H9 (cell line): ENCODE measurements around the gene APBB3. TPM values are rescaled to one million over a fixed set of nuclear protein-coding genes. Genes with fewer than 3 reads are reported as not detected.

ENCODE experiments used
- DNase-seq: peaks from one replicate; pipeline ENCODE4 v3.0.0-alpha.2; 2017
- H2AFZ ChIP-seq: one replicate; pipeline ENCODE4 v1.6.1; 2013; ENCODE audit warnings: mild to moderate bottlenecking, low read length, control low read depth, moderate library complexity
- H2AK5ac ChIP-seq: 2 replicates; pipeline ENCODE4 v1.6.1; 2013; ENCODE audit warnings: low read length, control low read depth, mixed read lengths; ENCODE audit not compliant: insufficient read length
- H2BK120ac ChIP-seq: one replicate; pipeline ENCODE4 v1.6.1; 2013; ENCODE audit warnings: low read depth, mild to moderate bottlenecking, low read length, control low read depth, inconsistent platforms; ENCODE audit not compliant: poor library complexity, severe bottlenecking
- H2BK12ac ChIP-seq: 2 replicates; pipeline ENCODE4 v1.6.1; 2013; ENCODE audit warnings: low read length, control low read depth, mixed read lengths, low read depth; ENCODE audit not compliant: insufficient read length
- H2BK15ac ChIP-seq: 2 replicates; pipeline ENCODE4 v1.6.1; 2013; ENCODE audit warnings: low read depth, low read length, control low read depth
- H2BK20ac ChIP-seq: one replicate; pipeline ENCODE4 v1.6.1; 2013; ENCODE audit warnings: low read depth, mild to moderate bottlenecking, low read length, control low read depth, inconsistent platforms; ENCODE audit not compliant: poor library complexity, severe bottlenecking
- H2BK5ac ChIP-seq: 2 replicates; pipeline ENCODE4 v1.6.1; 2013; ENCODE audit warnings: low read length, control low read depth, mixed read lengths; ENCODE audit not compliant: insufficient read length
- H3K14ac ChIP-seq: 2 replicates; pipeline ENCODE4 v1.6.1; 2013; ENCODE audit warnings: low read length, control low read depth; ENCODE audit not compliant: insufficient read depth
- H3K18ac ChIP-seq: 2 replicates; pipeline ENCODE4 v1.6.1; 2013; ENCODE audit warnings: low read depth, mild to moderate bottlenecking, mixed read lengths, low read length, control low read depth; ENCODE audit not compliant: insufficient read length
- H3K23ac ChIP-seq: 2 replicates; pipeline ENCODE4 v1.6.1; 2013; ENCODE audit warnings: low read length, control low read depth, mixed read lengths, low read depth; ENCODE audit not compliant: insufficient read length
- H3K23me2 ChIP-seq: 2 replicates; pipeline ENCODE4 v1.6.1; 2013; ENCODE audit warnings: low read depth, mild to moderate bottlenecking, mixed read lengths, low read length, control low read depth; ENCODE audit not compliant: insufficient read length, poor library complexity, severe bottlenecking
- H3K27ac ChIP-seq: 2 replicates; pipeline ENCODE4 v1.5.1; 2013; ENCODE audit warnings: low read length, control low read depth, mixed read lengths, low read depth; ENCODE audit not compliant: insufficient read length
- H3K27me3 ChIP-seq: 2 replicates; pipeline ENCODE4 v1.6.1; 2013; ENCODE audit warnings: low read length, control low read depth, inconsistent platforms; ENCODE audit not compliant: insufficient read depth
- H3K4ac ChIP-seq: 2 replicates; pipeline ENCODE4 v1.6.1; 2013; ENCODE audit warnings: low read depth, mild to moderate bottlenecking, control low read depth, inconsistent platforms, low read length, moderate library complexity
- H3K4me1 ChIP-seq: 2 replicates; pipeline ENCODE4 v1.6.1; 2013; ENCODE audit warnings: low read length, control low read depth, inconsistent platforms; ENCODE audit not compliant: insufficient read depth
- H3K4me2 ChIP-seq: 2 replicates; pipeline ENCODE4 v1.6.1; 2013; ENCODE audit warnings: low read length, control low read depth, mixed read lengths; ENCODE audit not compliant: insufficient read length, insufficient read depth
- H3K56ac ChIP-seq: 2 replicates; pipeline ENCODE4 v1.6.1; 2013; ENCODE audit warnings: low read depth, mild to moderate bottlenecking, mixed read lengths, low read length, control low read depth; ENCODE audit not compliant: insufficient read length
- H3K79me1 ChIP-seq: 2 replicates; pipeline ENCODE4 v1.6.1; 2013; ENCODE audit warnings: low read depth, mild to moderate bottlenecking, moderate library complexity, low read length, control low read depth, inconsistent platforms; ENCODE audit not compliant: insufficient read depth, poor library complexity, severe bottlenecking
- H3K79me2 ChIP-seq: 2 replicates; pipeline ENCODE4 v1.6.1; 2013; ENCODE audit warnings: low read length, control low read depth, inconsistent platforms; ENCODE audit not compliant: insufficient read depth
- H3K9ac ChIP-seq: 2 replicates; pipeline ENCODE4 v1.6.1; 2013; ENCODE audit warnings: low read length, control low read depth, mixed read lengths; ENCODE audit not compliant: insufficient read length; ENCODE audit errors: extremely low read depth
- H3K9me3 ChIP-seq: one replicate; pipeline ENCODE4 v1.6.1; 2013; ENCODE audit warnings: low read depth, low read length, inconsistent platforms; ENCODE audit not compliant: control insufficient read depth
- H3T11ph ChIP-seq: one replicate; pipeline ENCODE4 v1.6.1; 2013; ENCODE audit warnings: mild to moderate bottlenecking, low read length, control low read depth, inconsistent platforms
- H4K20me1 ChIP-seq: one replicate; pipeline ENCODE4 v1.6.1; 2013; ENCODE audit not compliant: control insufficient read depth, insufficient read length, insufficient read depth
- H4K5ac ChIP-seq: 2 replicates; pipeline ENCODE4 v1.6.1; 2013; ENCODE audit warnings: low read depth, mild to moderate bottlenecking, mixed read lengths, low read length, control low read depth; ENCODE audit not compliant: insufficient read length
- H4K8ac ChIP-seq: replicated peaks from 2 replicates; pipeline ENCODE4 v1.6.1; 2013; ENCODE audit warnings: low read length, control low read depth, mixed read lengths, low read depth; ENCODE audit not compliant: insufficient read length
- H4K91ac ChIP-seq: 2 replicates; pipeline ENCODE4 v1.6.1; 2013; ENCODE audit warnings: low read depth, mild to moderate bottlenecking, moderate library complexity, mixed read lengths, low read length, control low read depth; ENCODE audit not compliant: insufficient read length
- H3K27ac Mint-ChIP-seq, 3 experiments: 2 replicates in 2 of 3; 3 replicates in 1 of 3; pipeline ENCODE4 v1.8.0; 2020 to 2021; ENCODE audit warnings: mixed read lengths in 3 of 3, mild to moderate bottlenecking in 1 of 3, moderate library complexity in 1 of 3
- H3K27me3 Mint-ChIP-seq: 2 replicates; pipeline ENCODE4 v1.8.0; 2021; ENCODE audit warnings: low read depth, mild to moderate bottlenecking, moderate library complexity, mixed read lengths
- H3K36me3 Mint-ChIP-seq, 3 experiments: 2 replicates in 2 of 3; 3 replicates in 1 of 3; pipeline ENCODE4 v1.8.0; 2020 to 2021; ENCODE audit warnings: low read depth in 3 of 3, mixed read lengths in 3 of 3; ENCODE audit not compliant: insufficient read depth in 1 of 3
- H3K4me1 Mint-ChIP-seq, 2 experiments: 2 replicates each; pipeline ENCODE4 v1.8.0; 2020; ENCODE audit warnings: mixed read lengths in 2 of 2
- H3K4me3 Mint-ChIP-seq, 2 experiments: 2 replicates in 1 of 2; 3 replicates in 1 of 2; pipeline ENCODE4 v1.8.0; 2020 to 2021; ENCODE audit warnings: mild to moderate bottlenecking in 2 of 2, mixed read lengths in 2 of 2, moderate library complexity in 1 of 2
- H3K9me3 Mint-ChIP-seq, 2 experiments: 2 replicates in 1 of 2; 3 replicates in 1 of 2; pipeline ENCODE4 v1.8.0; 2020; ENCODE audit warnings: mild to moderate bottlenecking in 2 of 2, mixed read lengths in 2 of 2, moderate library complexity in 1 of 2
- WGBS: extraction: QIAGEN DNeasy Blood & Tissue Kit; methylation state at CpG from one replicate; pipeline ENCODE4 v1.1.7; 2013; ENCODE audit warnings: missing lambda C conversion rate, low lambda C conversion rate, mixed read lengths; ENCODE audit not compliant: insufficient read length; ENCODE audit errors: extremely low coverage; 5-methylcytosine and 5-hydroxymethylcytosine counted together
- total RNA-seq: library from RNA; stranded (reverse); gene quantifications from 2 replicates; pipeline ENCODE4 v1.2.1, GENCODE V29; 2021
- TF ChIP-seq, protein P1 (sequence below): fragments of 200-600 bp; sonication (generic); conservative IDR thresholded peaks from 3 replicates; pipeline ENCODE4 v1.8.0; 2021; ENCODE audit warnings: antibody characterized with exemption, mild to moderate bottlenecking

Gene APBB3
- total RNA-seq, 1 experiment from 2014 or later, result 23.8 TPM

DNA sequence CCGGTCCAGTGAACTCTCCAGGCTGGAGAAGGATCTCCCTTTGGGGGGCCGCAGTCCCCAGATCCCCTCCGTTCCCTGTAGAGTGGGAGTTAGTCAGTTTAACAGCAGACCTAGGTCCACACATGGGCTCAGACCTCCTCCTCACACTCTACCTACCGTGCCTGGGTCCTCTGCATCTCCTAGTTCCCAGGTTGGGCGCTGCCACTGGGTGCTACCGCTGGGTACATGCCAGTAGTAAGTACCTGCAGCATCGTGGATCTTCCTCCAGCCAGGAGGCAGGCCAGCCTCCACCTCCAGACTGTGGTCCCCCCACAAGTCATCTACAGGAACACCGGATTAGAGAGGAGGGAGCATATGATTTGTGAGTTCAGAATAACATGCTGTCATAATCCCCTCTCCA lies 802 bp downstream of the APBB3 start:
- Histone ChIP-seq H3K4ac (no peak overlapping the region), H3K79me2 (no peaks in the 10 kb centered on the region), H2BK5ac (no peak overlapping the region), H3K18ac (no peak overlapping the region), H3K23ac (no peak overlapping the region), H3K4me2 (peak overlapping the region; percentile 92), H4K8ac (no peak overlapping the region), H2AK5ac (no peak overlapping the region), H4K20me1 (no peaks in the 10 kb centered on the region), H3K9me3 (no peaks in the 10 kb centered on the region), H3K4me1 (peaks cover 4% of the 10 kb centered on the region; the same call in 1 of the 2 replicates), H3K14ac (no peak overlapping the region), H3T11ph (no peak overlapping the region), H3K79me1 (no peaks in the 10 kb centered on the region), H4K91ac (no peak overlapping the region), H2BK120ac (no peak overlapping the region), H3K9ac (peak overlapping the region; percentile 41), H2AFZ (no peak overlapping the region), H4K5ac (no peak overlapping the region), H3K27me3 (no peaks in the 10 kb centered on the region), H2BK12ac (no peak overlapping the region), H3K27ac (no peak overlapping the region), H2BK15ac (no peak overlapping the region), H3K23me2 (peaks cover 10% of the 10 kb centered on the region), H3K56ac (no peak overlapping the region), H2BK20ac (no peak overlapping the region)
- no peaks in the 10 kb centered on the region; the same call in 1 of the 2 replicates for H3K27me3 Mint-ChIP-seq
- TF ChIP-seq, protein P1, sequence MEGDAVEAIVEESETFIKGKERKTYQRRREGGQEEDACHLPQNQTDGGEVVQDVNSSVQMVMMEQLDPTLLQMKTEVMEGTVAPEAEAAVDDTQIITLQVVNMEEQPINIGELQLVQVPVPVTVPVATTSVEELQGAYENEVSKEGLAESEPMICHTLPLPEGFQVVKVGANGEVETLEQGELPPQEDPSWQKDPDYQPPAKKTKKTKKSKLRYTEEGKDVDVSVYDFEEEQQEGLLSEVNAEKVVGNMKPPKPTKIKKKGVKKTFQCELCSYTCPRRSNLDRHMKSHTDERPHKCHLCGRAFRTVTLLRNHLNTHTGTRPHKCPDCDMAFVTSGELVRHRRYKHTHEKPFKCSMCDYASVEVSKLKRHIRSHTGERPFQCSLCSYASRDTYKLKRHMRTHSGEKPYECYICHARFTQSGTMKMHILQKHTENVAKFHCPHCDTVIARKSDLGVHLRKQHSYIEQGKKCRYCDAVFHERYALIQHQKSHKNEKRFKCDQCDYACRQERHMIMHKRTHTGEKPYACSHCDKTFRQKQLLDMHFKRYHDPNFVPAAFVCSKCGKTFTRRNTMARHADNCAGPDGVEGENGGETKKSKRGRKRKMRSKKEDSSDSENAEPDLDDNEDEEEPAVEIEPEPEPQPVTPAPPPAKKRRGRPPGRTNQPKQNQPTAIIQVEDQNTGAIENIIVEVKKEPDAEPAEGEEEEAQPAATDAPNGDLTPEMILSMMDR, result no peak
- H3K4me3 Mint-ChIP-seq, result peak overlapping the region; percentile 89 to 98
- no peak for DNase-seq
- no peaks in the 10 kb centered on the region; a peak in 2 of 5 replicates for H3K9me3 Mint-ChIP-seq
- H3K27ac Mint-ChIP-seq, result peak overlapping the region in 1 of 3 experiments; percentile 97; a peak in 1 of 7 replicates
- no CpG with 5 or more reads among the region's 8 CpGs for WGBS
- H3K36me3 Mint-ChIP-seq, result peaks cover 9 to 40% (median 31%) of the 10 kb centered on the region in 3 experiments
- peaks cover 14 to 18% of the 10 kb centered on the region in 2 experiments for H3K4me1 Mint-ChIP-seq
